ENCODE data around the gene MLEC. TPM values are rescaled to one million over a fixed set of nuclear protein-coding genes. Genes with fewer than 3 reads are reported as not detected.

Gene MLEC
- total RNA-seq, 3 donors from 2014 or later: 166 to 281 (median 272) TPM

DNA sequence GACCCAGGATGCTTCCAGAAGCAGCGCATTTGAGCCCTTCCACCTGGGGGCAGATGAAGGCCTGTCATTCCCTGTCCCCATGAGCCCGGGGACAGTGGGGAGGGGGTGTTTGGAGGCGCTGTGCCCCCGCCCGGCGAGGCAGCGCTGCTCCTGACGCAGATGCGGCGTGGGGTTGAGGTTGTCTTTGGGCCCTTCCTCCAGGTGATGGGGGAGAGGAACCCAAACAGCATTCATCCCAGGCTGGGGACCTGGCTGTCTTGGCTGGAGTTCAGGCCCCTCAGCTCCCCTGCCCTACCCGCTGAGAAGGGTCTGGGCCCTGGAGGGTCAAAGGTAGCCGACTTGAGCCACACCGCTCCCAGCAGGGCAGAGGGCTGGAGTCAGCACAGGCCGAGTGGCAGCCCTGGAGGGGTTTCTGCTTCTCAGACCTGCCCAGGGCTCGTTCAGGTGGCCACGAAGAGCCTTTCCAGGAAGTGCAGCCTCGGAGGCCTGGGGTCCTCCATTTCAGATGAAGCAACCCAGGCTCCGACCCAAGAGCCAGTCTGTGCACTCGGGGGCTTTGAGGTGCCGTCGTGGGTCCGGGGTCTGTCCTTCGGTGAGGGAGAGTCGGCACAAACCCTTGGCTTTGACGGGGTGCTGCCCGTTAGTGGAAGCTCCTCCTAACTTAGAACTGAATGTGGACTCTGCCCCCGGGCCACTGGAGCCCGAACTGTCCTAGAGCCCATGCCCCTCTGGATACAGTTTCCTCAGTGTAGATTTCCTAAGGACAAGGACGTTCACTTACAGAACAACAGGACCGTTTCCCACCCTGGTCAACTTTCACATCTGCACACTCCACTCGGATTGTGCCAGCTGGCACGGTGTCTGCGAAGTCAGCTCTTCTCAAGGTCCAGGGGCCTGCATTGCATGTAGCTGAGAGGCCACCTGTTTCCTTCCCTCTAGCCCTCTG lies 54.8 kb downstream of the MLEC start:
- no peaks in the 10 kb centered on the region for H3K36me3 ChIP-seq (ENCODE audit: low read depth)
- ATAC-seq: no peak
- no peak overlapping the region for H3K4me3 ChIP-seq
- TF ChIP-seq, protein P1, sequence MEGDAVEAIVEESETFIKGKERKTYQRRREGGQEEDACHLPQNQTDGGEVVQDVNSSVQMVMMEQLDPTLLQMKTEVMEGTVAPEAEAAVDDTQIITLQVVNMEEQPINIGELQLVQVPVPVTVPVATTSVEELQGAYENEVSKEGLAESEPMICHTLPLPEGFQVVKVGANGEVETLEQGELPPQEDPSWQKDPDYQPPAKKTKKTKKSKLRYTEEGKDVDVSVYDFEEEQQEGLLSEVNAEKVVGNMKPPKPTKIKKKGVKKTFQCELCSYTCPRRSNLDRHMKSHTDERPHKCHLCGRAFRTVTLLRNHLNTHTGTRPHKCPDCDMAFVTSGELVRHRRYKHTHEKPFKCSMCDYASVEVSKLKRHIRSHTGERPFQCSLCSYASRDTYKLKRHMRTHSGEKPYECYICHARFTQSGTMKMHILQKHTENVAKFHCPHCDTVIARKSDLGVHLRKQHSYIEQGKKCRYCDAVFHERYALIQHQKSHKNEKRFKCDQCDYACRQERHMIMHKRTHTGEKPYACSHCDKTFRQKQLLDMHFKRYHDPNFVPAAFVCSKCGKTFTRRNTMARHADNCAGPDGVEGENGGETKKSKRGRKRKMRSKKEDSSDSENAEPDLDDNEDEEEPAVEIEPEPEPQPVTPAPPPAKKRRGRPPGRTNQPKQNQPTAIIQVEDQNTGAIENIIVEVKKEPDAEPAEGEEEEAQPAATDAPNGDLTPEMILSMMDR (IDR thresholded peaks at IDR 0.05): no peak
- intact Hi-C loops (cut with DNase I, micrococcal nuclease): no loop called here
- no peaks in the 10 kb centered on the region for H3K9me3 ChIP-seq
- no peaks in the 10 kb centered on the region for H3K4me1 ChIP-seq (ENCODE audit: low read depth)
- DNase-seq: no peak

DNA sequence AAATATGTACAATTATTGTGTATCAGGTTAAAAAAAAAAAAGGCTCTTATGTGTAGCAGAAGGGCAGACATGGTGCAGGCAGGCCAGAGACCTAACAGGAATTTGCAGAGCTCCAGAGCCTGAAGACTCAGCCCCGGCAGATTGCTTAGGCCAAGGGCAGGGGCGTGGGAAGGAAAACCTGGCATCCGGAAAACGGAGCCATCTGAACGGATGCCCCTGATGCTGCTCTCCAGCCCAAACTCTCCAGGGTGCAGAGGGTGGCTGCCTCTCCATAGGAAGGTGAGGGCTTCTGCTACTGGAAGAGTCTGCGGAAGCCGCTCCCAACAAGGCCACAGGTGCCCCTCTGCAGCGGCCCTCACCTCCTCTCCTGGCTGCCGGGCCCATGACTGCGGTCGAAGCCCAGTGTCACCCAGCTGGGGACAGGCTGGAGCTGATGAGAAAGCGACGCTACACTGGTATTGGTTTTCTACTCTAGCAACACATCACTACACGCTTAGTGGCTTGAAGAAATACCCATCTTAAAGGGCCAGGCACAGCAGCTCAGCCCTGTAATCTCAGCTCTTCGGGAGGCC lies 58.1 kb downstream of the MLEC start:
- TF ChIP-seq, protein P1 (IDR thresholded peaks at IDR 0.05): no peak
- Histone ChIP-seq H3K9me3 (no peaks in the 10 kb centered on the region), H3K4me1 (ENCODE audit: low read depth) (no peaks in the 10 kb centered on the region), H3K36me3 (ENCODE audit: low read depth) (no peaks in the 10 kb centered on the region), H3K4me3 (no peak overlapping the region)
- intact Hi-C loops (cut with DNase I, micrococcal nuclease): no loop called here
- no peak for DNase-seq
- no peak for ATAC-seq

- no peak for DNase-seq
- intact Hi-C loops (cut with DNase I, micrococcal nuclease): no loop called here
- peak; percentile 60 for ATAC-seq
- Histone ChIP-seq H3K9me3 (no peaks in the 10 kb centered on the region), H3K36me3 (ENCODE audit: low read depth) (no peaks in the 10 kb centered on the region), H3K4me1 (ENCODE audit: low read depth) (no peaks in the 10 kb centered on the region), H3K4me3 (no peak overlapping the region)
- TF ChIP-seq, protein P1 (IDR thresholded peaks at IDR 0.05): no peak
Observed at GRCh38 chr12:120748242-120748641, 61.3 kb downstream of the MLEC start.

GRCh38 chr12:120749256-120749655 lies 62.3 kb downstream of the MLEC start:
- TF ChIP-seq, protein P1 (IDR thresholded peaks at IDR 0.05): no peak
- no peak for ATAC-seq
- H3K9me3 ChIP-seq: no peaks in the 10 kb centered on the region
- H3K4me3 ChIP-seq: no peak overlapping the region
- H3K36me3 ChIP-seq (ENCODE audit: low read depth): no peaks in the 10 kb centered on the region
- intact Hi-C loops (cut with DNase I, micrococcal nuclease): no loop called here
- no peak for DNase-seq
- no peaks in the 10 kb centered on the region for H3K4me1 ChIP-seq (ENCODE audit: low read depth)

GRCh38 chr12:120750806-120751205 lies 63.9 kb downstream of the MLEC start:
- TF ChIP-seq, protein P1 (IDR thresholded peaks at IDR 0.05): no peak
- no peak for DNase-seq
- no peak overlapping the region for H3K4me3 ChIP-seq
- ATAC-seq: no peak
- peaks cover 4% of the 10 kb centered on the region for H3K9me3 ChIP-seq
- H3K4me1 ChIP-seq (ENCODE audit: low read depth): no peaks in the 10 kb centered on the region
- intact Hi-C loops (cut with DNase I, micrococcal nuclease): no loop called here
- no peaks in the 10 kb centered on the region for H3K36me3 ChIP-seq (ENCODE audit: low read depth)
